Measurements from ENCODE around the gene APLF.
"Not testable (repeated sequence)": the region's sequence is repeated elsewhere in the genome, so short reads cannot be mapped to it uniquely, and the experiment has no call there.

The APLF gene

GRCh38 chr2:68553098-68553497 is 85.7 kb downstream of the APLF start:
- no peaks in the 10 kb centered on the region for H3K9me3 ChIP-seq
- H3K27ac ChIP-seq, result no peak overlapping the region
- peaks cover 0 to 4% (median 0%) of the 10 kb centered on the region in 4 donors for H3K4me1 ChIP-seq
- TF ChIP-seq, protein P1, sequence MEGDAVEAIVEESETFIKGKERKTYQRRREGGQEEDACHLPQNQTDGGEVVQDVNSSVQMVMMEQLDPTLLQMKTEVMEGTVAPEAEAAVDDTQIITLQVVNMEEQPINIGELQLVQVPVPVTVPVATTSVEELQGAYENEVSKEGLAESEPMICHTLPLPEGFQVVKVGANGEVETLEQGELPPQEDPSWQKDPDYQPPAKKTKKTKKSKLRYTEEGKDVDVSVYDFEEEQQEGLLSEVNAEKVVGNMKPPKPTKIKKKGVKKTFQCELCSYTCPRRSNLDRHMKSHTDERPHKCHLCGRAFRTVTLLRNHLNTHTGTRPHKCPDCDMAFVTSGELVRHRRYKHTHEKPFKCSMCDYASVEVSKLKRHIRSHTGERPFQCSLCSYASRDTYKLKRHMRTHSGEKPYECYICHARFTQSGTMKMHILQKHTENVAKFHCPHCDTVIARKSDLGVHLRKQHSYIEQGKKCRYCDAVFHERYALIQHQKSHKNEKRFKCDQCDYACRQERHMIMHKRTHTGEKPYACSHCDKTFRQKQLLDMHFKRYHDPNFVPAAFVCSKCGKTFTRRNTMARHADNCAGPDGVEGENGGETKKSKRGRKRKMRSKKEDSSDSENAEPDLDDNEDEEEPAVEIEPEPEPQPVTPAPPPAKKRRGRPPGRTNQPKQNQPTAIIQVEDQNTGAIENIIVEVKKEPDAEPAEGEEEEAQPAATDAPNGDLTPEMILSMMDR (IDR thresholded peaks at IDR 0.05), result no peak
- H3K27me3 ChIP-seq, result no peaks in the 10 kb centered on the region
- H3K4me3 ChIP-seq, result no peak overlapping the region
- intact Hi-C loops (cut with DNase I; ENCODE audit: low total_unique reads), result no loop called here
- no peak for DNase-seq
- no peaks in the 10 kb centered on the region for H3K36me3 ChIP-seq

GRCh38 chr2:68555425-68556206 is 88.2 kb downstream of the APLF start:
- not testable (repeated sequence) for H3K4me1 ChIP-seq

DNA sequence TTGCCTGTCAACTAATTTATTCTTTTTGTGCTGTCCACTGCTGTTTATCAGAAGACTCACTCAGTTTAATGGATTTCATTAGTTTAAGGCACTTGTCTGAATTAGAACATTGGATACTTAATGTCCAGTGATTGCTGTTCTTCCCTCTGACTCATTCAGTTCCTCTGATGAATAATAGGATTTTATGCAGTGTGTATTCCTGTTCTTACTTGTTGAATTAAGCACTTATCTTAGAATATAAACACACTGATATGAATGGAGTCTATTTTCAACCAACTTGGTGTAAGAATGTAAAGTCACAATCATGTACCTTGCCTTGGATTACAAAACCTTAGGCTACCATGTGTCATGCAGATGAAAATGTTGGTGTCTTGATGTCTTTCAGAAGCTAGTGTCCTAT is 89.0 kb downstream of the APLF start:
- Histone ChIP-seq H3K4me3 (no peak overlapping the region), H3K9me3 (no peaks in the 10 kb centered on the region), H3K4me1 (peaks cover 0 to 4% (median 0%) of the 10 kb centered on the region in 4 donors), H3K36me3 (no peaks in the 10 kb centered on the region), H3K27ac (no peak overlapping the region), H3K27me3 (no peaks in the 10 kb centered on the region)
- DNase-seq, result no peak
- intact Hi-C loops (cut with DNase I; ENCODE audit: low total_unique reads), result no loop called here
- TF ChIP-seq, protein P1 (IDR thresholded peaks at IDR 0.05), result no peak

More at GRCh38 chr2:68555425-68556206, 88.2 kb downstream of the APLF start:
- H3K27me3 ChIP-seq; DNase-seq; H3K27ac ChIP-seq; H3K4me3 ChIP-seq; H3K9me3 ChIP-seq; H3K36me3 ChIP-seq; intact Hi-C loops (cut with DNase I; ENCODE audit: low total_unique reads): not testable (repeated sequence)

- Histone ChIP-seq H3K27ac (no peak overlapping the region), H3K27me3 (no peaks in the 10 kb centered on the region), H3K4me3 (no peak overlapping the region), H3K9me3 (no peaks in the 10 kb centered on the region), H3K4me1 (no peaks in the 10 kb centered on the region), H3K36me3 (no peaks in the 10 kb centered on the region)
- no peak for DNase-seq
- TF ChIP-seq, protein P1 (IDR thresholded peaks at IDR 0.05), result no peak
- intact Hi-C loops (cut with DNase I; ENCODE audit: low total_unique reads), result no loop called here
These were observed 91.2 kb downstream of the APLF start for GRCh38 chr2:68558576-68558975.

DNA sequence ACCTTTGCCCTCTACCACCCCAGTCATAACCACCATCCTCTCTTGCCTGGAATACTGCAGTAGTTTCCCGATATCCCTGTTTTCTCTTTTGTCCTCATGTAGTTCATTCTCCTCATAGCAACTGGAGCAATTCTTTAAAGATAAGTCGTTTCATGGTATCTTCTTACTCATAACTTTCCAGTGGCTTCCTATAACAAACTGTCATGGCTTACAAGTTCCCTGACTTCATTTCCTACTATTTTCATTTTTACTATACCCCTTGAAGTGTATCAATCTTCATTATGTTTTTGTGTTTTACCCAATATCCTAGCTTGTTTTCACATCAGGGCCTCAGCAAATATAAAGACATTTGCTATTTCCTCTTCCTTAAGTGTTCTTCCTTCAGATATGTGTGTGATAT is 92.3 kb downstream of the APLF start:
- TF ChIP-seq, protein P1 (IDR thresholded peaks at IDR 0.05), result no peak
- Histone ChIP-seq H3K4me1 (no peaks in the 10 kb centered on the region), H3K4me3 (no peak overlapping the region), H3K36me3 (no peaks in the 10 kb centered on the region), H3K27me3 (no peaks in the 10 kb centered on the region), H3K27ac (no peak overlapping the region), H3K9me3 (no peaks in the 10 kb centered on the region)
- DNase-seq, result no peak
- intact Hi-C loops (cut with DNase I; ENCODE audit: low total_unique reads), result no loop called here

DNA sequence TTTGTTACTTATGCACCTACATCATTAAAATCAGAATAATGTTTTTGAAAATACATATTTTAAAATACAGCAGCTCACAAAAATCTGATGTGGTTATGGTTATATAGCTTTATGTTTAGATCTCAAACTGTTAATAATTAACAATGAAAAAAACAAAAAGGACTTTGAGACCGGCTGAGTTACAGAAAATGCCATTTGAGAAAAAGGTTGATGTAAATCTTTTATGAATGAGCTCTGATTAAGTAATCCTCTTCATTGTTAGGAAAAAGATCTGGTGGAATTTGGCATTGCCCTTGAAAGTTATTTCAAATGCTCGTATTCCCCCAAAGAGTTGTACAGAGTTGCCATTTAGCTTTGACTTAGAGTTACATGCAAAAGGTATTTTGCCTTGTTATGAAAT is 93.2 kb downstream of the APLF start:
- TF ChIP-seq, protein P1 (IDR thresholded peaks at IDR 0.05), result no peak
- Histone ChIP-seq H3K36me3 (no peaks in the 10 kb centered on the region), H3K27ac (no peak overlapping the region), H3K4me1 (no peaks in the 10 kb centered on the region), H3K27me3 (no peaks in the 10 kb centered on the region), H3K4me3 (no peak overlapping the region), H3K9me3 (no peaks in the 10 kb centered on the region)
- intact Hi-C loops (cut with DNase I; ENCODE audit: low total_unique reads), result no loop called here
- no peak for DNase-seq
